ENCODE results near the gene MLKL. TPM values are rescaled to one million over a fixed set of nuclear protein-coding genes. Genes with fewer than 3 reads are reported as not detected.

The MLKL gene
- polyA plus RNA-seq, 1 experiment = 4.4 TPM

DNA sequence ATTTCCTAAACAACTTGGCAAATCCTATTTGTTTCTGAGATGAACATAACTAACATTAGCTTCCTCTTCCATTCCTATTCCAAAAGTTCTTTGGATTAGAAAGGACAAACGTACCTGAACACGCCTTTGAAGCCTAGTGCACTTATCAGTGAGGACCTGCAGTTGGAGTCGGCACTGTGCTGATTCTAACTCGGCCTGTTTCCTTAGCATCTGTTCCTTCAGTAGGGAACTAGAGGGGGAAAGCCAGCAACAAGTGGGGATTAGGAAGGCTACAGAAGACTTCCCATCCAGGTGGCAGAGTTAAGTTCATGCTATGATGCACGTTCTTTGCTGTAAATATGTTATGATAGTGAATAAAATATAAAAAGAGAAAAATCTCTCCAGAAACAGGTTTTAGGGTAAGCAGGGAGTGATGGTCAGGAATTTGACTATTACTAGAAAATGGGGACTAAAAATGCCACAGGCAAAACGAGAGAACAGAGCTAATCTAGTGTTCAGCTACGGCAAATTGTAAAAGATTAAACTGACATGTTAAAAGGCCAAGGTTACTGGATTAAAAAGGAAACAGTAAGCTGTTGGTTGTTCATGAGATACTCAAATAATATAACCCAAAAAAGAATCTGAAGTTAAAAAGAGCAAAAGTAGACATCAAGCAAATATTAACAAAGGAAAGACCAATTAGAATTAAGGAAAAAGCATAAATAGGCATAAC is 62.8 kb downstream of the MLKL start:
- CTCF ChIA-PET = interaction anchor here (0.8 to 2.6 kb wide), 2 partner anchors 11 to 15 kb away, joined by 4 to 8 read pairs; no protein-coding TSS in a partner anchor
- TF ChIP-seq, protein P1, sequence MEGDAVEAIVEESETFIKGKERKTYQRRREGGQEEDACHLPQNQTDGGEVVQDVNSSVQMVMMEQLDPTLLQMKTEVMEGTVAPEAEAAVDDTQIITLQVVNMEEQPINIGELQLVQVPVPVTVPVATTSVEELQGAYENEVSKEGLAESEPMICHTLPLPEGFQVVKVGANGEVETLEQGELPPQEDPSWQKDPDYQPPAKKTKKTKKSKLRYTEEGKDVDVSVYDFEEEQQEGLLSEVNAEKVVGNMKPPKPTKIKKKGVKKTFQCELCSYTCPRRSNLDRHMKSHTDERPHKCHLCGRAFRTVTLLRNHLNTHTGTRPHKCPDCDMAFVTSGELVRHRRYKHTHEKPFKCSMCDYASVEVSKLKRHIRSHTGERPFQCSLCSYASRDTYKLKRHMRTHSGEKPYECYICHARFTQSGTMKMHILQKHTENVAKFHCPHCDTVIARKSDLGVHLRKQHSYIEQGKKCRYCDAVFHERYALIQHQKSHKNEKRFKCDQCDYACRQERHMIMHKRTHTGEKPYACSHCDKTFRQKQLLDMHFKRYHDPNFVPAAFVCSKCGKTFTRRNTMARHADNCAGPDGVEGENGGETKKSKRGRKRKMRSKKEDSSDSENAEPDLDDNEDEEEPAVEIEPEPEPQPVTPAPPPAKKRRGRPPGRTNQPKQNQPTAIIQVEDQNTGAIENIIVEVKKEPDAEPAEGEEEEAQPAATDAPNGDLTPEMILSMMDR (IDR thresholded peaks at IDR 0.05; ENCODE audit: insufficient read depth, low read depth, low read length) = no peak
- no peaks in the 10 kb centered on the region for H3K27me3 ChIP-seq (ENCODE audit: control insufficient read depth, insufficient read depth, low read length)
- peaks cover 4% of the 10 kb centered on the region for H3K36me3 ChIP-seq (ENCODE audit: control insufficient read depth, insufficient read depth, low read length)
- DNase-seq (ENCODE audit: low read depth) = no peak
- no peak overlapping the region for H3K4me3 ChIP-seq (ENCODE audit: low read depth, low read length)
- POLR2A ChIA-PET = no interaction called here

DNA sequence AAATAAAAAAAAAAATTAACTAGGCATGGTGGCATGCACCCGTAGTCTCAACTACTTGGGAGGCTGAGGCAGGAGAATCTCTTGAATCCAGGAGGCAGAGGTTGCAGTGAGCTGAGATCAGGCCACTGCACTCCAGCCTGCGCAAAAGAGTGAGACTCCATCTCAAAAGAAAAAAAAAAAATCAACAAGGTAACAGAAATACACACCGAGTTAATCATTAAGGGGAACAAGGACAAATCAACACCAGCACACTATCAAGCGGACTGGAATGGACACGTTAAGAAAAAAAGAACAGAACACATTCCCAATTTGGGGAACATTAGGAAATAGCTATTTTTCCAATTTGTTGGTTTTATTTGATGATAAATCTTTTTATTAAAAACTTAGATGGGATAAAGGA is 65.4 kb downstream of the MLKL start:
- Histone ChIP-seq H3K27me3 (ENCODE audit: control insufficient read depth, insufficient read depth, low read length) (no peaks in the 10 kb centered on the region), H3K4me3 (ENCODE audit: low read depth, low read length) (no peak overlapping the region), H3K36me3 (ENCODE audit: control insufficient read depth, insufficient read depth, low read length) (peaks cover 12% of the 10 kb centered on the region)
- ChIA-PET POLR2A (interaction anchor here (0.6 kb wide), 1 partner anchor 61 kb away, joined by 12 read pairs; no protein-coding TSS in a partner anchor), CTCF (no interaction called here)
- DNase-seq (ENCODE audit: low read depth) = no peak
- TF ChIP-seq, protein P1 (IDR thresholded peaks at IDR 0.05; ENCODE audit: insufficient read depth, low read depth, low read length) = no peak

GRCh38 chr16:74633686-74634085 is 67.0 kb downstream of the MLKL start:
- Histone ChIP-seq H3K27me3 (ENCODE audit: control insufficient read depth, insufficient read depth, low read length) (no peaks in the 10 kb centered on the region), H3K36me3 (ENCODE audit: control insufficient read depth, insufficient read depth, low read length) (peaks cover 14% of the 10 kb centered on the region), H3K4me3 (ENCODE audit: low read depth, low read length) (no peak overlapping the region)
- TF ChIP-seq, protein P1 (IDR thresholded peaks at IDR 0.05; ENCODE audit: insufficient read depth, low read depth, low read length) = no peak
- POLR2A ChIA-PET = no interaction called here
- CTCF ChIA-PET = no interaction called here
- DNase-seq (ENCODE audit: low read depth) = no peak

- ChIA-PET CTCF (interaction anchor here (1.4 kb wide), 1 partner anchor 24 kb away, joined by 4 read pairs; no protein-coding TSS in a partner anchor), POLR2A (no interaction called here)
- no peak for DNase-seq (ENCODE audit: low read depth)
- Histone ChIP-seq H3K36me3 (ENCODE audit: control insufficient read depth, insufficient read depth, low read length) (peaks cover 24% of the 10 kb centered on the region), H3K4me3 (ENCODE audit: low read depth, low read length) (no peak overlapping the region), H3K27me3 (ENCODE audit: control insufficient read depth, insufficient read depth, low read length) (no peaks in the 10 kb centered on the region)
- TF ChIP-seq, protein P1 (IDR thresholded peaks at IDR 0.05; ENCODE audit: insufficient read depth, low read depth, low read length) = no peak
Measured at GRCh38 chr16:74627506-74628220, 73.0 kb downstream of the MLKL start.

DNA sequence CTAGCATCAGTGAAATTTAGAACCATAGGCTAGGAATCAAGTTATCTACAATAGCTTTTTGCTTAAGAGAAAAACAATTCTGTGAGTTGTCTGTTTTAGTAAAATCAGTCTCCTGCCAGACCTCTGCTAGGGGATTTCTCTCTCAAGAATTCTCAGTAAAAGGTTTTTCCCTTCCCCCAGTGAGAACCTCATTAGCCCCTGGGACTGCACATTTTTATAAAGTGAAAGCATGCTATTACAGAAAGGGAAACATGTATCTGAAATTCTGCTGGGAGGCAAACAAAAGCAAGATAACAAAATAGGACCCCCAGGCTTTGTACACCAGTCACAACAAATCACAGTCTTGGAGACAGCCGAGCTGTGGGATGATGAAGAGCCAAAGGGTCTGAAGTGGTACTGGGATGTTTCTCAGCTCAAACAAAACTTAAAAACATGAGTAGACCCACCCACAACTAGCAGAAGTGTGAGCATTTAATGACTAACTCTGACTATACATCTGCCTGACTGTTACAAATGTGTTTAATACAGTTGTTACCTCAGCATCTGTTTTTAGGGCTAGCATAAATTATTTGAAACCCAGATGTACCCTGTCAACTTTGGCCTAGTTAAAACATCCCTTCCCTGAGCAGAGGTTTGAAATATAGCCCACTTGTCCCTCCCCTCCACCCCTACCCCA is 73.8 kb downstream of the MLKL start:
- TF ChIP-seq, protein P1 (IDR thresholded peaks at IDR 0.05; ENCODE audit: insufficient read depth, low read depth, low read length) = no peak
- Histone ChIP-seq H3K4me3 (ENCODE audit: low read depth, low read length) (no peak overlapping the region), H3K27me3 (ENCODE audit: control insufficient read depth, insufficient read depth, low read length) (no peaks in the 10 kb centered on the region), H3K36me3 (ENCODE audit: control insufficient read depth, insufficient read depth, low read length) (peaks cover 23% of the 10 kb centered on the region)
- ChIA-PET POLR2A (no interaction called here), CTCF (interaction anchor here (0.6 to 1.4 kb wide), 2 partner anchors 24 to 272 kb away, joined by 3 to 4 read pairs; no protein-coding TSS in a partner anchor)
- DNase-seq (ENCODE audit: low read depth) = no peak

Measured in BJ (cell line).